GM21825 (cell line): ENCODE measurements around the gene KRTAP21-3.
"Not testable (repeated sequence)": the region's sequence is repeated elsewhere in the genome, so short reads cannot be mapped to it uniquely, and the experiment has no call there.

ENCODE experiments used
- ATAC-seq: cut with Tn5 transposase; IDR thresholded peaks from one replicate; pipeline ENCODE4 v1.9.1; 2021; ENCODE audit warnings: mild to moderate bottlenecking, moderate library complexity; ENCODE audit not compliant: unreplicated experiment

The KRTAP21-3 gene

GRCh38 chr21:30718239-30718909 lies at the start of gene KRTAP21-3:
KRTAP21-3 (minus strand) TSS chr21:30718777; CDS start chr21:30718759, 18 bp downstream.
- no peak for ATAC-seq

- no peak for ATAC-seq
These were observed 42.2 kb upstream of the KRTAP21-3 start for GRCh38 chr21:30760776-30761175.

GRCh38 chr21:30758306-30758705 lies 39.7 kb upstream of the KRTAP21-3 start:
- no peak for ATAC-seq

- ATAC-seq = not testable (repeated sequence)
These were observed 36.8 kb upstream of the KRTAP21-3 start, which contains the start of gene KRTAP21-1 for GRCh38 chr21:30755328-30755727. KRTAP21-1 (minus strand) TSS chr21:30755428; CDS start chr21:30755378, 50 bp downstream.

- no peak for ATAC-seq
These were observed 28.6 kb upstream of the KRTAP21-3 start, which contains the start of gene KRTAP21-2 for GRCh38 chr21:30747159-30747558. KRTAP21-2 (minus strand) TSS chr21:30747259; CDS start chr21:30747202, 57 bp downstream.

- ATAC-seq = no peak
These were observed 21.9 kb upstream of the KRTAP21-3 start for GRCh38 chr21:30740462-30740861.

GRCh38 chr21:30733026-30733425 lies 14.4 kb upstream of the KRTAP21-3 start:
- no peak for ATAC-seq

GRCh38 chr21:30726726-30727125 lies 8.1 kb upstream of the KRTAP21-3 start:
- no peak for ATAC-seq

GRCh38 chr21:30719401-30719800 lies 824 bp upstream of the KRTAP21-3 start:
- no peak for ATAC-seq

GRCh38 chr21:30717105-30717504 lies 1.5 kb downstream of the KRTAP21-3 start:
- ATAC-seq = no peak

- ATAC-seq = no peak
These were observed 3.6 kb downstream of the KRTAP21-3 start for GRCh38 chr21:30714946-30715345.

GRCh38 chr21:30714456-30714855 lies 4.1 kb downstream of the KRTAP21-3 start:
- ATAC-seq = no peak

- ATAC-seq = no peak
These were observed 4.8 kb downstream of the KRTAP21-3 start for GRCh38 chr21:30713766-30714165.

- ATAC-seq = no peak
These were observed 8.1 kb downstream of the KRTAP21-3 start for GRCh38 chr21:30710499-30710898.

- ATAC-seq = no peak
These were observed 11.2 kb downstream of the KRTAP21-3 start for GRCh38 chr21:30707409-30707808.

- ATAC-seq = no peak
These were observed 22.6 kb downstream of the KRTAP21-3 start for GRCh38 chr21:30695956-30696355.

- no peak for ATAC-seq
These were observed 28.8 kb downstream of the KRTAP21-3 start for GRCh38 chr21:30689822-30690221.

GRCh38 chr21:30684506-30684905 lies 34.1 kb downstream of the KRTAP21-3 start:
- no peak for ATAC-seq

GRCh38 chr21:30680586-30680985 lies 38.0 kb downstream of the KRTAP21-3 start:
- ATAC-seq = no peak

GRCh38 chr21:30676737-30677136 lies 41.8 kb downstream of the KRTAP21-3 start:
- ATAC-seq = no peak

GRCh38 chr21:30674312-30674711 lies 44.3 kb downstream of the KRTAP21-3 start:
- no peak for ATAC-seq

- no peak for ATAC-seq
These were observed 45.5 kb downstream of the KRTAP21-3 start for GRCh38 chr21:30672985-30673650.
